CD4-positive, alpha-beta T cell treated with Interleukin-6 for 4 hours (primary cell): Measurements from ENCODE around the gene GUCY1A2.
"Not testable (repeated sequence)": the region's sequence is repeated elsewhere in the genome, so short reads cannot be mapped to it uniquely, and the experiment has no call there.

Experiments
- DNase-seq: peaks from one replicate; pipeline ENCODE4 v3.0.0-alpha.2; 2020; ENCODE audit warnings: mixed read lengths

Gene GUCY1A2, protein sequence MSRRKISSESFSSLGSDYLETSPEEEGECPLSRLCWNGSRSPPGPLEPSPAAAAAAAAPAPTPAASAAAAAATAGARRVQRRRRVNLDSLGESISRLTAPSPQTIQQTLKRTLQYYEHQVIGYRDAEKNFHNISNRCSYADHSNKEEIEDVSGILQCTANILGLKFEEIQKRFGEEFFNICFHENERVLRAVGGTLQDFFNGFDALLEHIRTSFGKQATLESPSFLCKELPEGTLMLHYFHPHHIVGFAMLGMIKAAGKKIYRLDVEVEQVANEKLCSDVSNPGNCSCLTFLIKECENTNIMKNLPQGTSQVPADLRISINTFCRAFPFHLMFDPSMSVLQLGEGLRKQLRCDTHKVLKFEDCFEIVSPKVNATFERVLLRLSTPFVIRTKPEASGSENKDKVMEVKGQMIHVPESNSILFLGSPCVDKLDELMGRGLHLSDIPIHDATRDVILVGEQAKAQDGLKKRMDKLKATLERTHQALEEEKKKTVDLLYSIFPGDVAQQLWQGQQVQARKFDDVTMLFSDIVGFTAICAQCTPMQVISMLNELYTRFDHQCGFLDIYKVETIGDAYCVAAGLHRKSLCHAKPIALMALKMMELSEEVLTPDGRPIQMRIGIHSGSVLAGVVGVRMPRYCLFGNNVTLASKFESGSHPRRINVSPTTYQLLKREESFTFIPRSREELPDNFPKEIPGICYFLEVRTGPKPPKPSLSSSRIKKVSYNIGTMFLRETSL

DNA sequence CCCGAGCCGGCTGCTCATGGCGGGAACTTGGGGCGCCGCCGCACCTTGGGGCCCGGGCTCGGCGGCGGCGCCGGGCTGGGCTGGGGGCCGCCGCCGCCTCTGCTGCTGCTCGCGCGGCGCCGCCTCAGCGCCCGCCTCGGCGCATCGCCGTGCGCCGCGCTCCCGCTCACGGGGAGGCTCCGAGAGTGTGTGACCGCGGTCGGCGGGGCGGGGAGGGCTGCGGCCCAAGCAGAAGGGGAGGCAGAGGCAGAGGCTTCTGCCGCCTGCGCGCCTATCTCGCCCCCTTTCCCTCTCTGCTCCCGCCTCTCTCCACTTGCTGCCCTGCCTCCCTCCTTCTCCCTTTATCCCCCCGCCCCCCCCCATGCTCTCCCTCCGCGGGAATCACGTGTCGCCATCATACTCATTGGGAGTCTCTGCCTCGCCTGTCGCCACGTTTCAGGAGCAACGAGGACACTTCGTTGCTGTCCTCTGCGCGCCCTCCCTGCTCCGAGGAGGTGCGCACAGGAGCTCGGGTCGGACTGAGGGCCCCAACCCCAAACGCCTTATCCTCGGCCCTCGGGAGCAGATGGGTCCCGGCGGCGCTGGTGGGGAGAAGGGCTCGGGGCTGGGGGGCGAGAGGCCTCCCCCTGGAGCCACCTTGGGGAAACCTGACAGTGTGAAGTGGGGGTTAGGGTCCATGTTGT, at the start of gene GUCY1A2:
GUCY1A2 (minus strand) TSS at position 258 of the 683 bp plus-strand sequence. CDS start 421 bp downstream, outside the sequence.
- DNase-seq, result no peak

DNA sequence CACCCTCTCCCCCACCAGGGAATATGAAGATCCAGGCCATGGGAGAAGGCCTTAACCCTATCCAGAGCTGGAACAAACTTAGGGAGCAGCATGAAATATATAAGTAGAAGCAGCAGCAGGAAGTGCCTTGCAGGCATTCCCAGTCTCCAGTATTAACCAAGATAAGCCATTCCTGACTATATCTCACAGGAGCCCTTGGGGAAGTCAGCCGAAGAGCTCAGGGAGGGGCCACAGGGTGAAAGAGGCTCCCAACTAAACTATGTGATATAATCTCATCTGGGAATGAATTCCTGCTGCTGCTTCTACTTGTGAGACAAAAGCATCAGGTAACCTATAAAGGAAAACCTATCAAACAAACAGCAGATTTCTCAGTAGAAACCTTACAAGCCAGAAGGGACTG, 36.1 kb upstream of the GUCY1A2 start:
- DNase-seq, result no peak

DNA sequence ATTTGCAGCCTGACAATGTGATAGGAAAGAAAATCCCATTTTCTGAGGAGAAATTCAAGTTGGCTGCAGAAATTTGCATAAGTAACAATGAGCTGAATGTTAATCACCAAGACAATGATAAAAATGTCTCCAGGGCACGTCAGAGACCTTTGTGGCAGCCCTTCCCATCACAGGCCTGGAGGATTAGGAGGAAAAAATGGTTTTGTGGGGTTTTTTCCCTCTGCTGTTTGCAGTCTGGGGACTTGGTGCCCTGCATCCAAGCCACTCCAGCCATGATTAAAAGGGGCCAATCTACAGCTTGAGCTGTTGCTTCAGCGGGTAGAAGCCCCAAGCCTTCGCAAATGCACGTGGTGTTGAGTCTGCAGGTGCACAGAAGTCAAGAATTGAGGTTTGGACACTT, 33.1 kb upstream of the GUCY1A2 start:
- DNase-seq, result not testable (repeated sequence)

DNA sequence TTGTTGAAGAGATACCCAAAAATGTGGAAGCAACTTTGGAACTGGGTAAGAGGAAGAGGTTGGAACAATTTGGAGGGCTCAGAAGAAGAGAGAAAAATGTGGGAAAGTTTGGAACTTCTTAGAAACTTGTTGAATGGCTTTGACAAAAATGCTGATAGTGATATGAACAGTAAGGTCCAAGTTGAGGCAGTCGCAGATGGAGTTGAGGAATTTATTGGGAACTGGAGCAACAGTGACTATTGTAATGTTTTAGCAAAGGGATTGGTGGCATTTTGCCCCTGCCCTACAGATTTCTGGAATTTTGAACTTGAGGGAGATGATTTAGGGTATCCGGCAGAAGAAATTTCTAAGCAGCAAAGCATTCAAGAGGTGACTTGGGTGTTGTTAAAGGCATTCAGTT, 32.6 kb upstream of the GUCY1A2 start:
- not testable (repeated sequence) for DNase-seq

DNA sequence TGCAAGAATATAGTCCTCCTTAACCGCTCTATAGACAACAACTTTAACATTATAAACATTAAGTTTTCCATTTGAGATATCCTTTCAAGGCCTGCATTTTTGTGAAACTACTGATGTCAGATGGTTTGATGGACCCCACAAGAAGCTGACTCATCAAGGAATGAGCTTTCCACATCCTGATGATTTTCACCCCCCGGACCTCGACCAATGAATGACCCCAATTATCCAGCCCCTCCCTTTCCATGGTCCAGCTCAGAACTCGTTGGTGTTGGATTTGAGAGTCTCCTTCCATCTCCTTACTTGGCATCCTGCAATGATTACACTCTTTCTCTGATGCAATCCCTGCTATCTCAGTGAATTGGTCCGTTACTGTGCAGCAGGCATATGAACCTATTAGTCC, 31.8 kb upstream of the GUCY1A2 start:
- DNase-seq, result no peak

DNA sequence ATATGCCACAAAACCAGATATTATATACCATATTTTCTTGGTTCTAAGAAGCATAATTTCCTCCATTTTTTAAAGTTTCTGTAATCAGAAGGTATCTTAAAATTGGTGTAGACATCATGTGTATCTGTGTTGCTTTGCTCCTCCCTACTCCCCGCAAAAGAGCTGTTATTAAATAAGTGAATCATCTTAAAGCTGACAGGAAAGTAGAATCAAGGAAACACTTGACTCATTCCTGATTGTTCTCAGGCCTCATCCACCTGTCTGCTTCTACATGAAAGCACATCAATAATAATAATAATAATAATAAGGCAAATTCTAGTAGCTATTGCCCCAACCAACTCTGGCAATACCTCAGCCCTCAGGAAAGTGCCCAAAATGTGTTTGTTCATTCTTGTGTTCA, 26.2 kb upstream of the GUCY1A2 start:
- no peak for DNase-seq

DNA sequence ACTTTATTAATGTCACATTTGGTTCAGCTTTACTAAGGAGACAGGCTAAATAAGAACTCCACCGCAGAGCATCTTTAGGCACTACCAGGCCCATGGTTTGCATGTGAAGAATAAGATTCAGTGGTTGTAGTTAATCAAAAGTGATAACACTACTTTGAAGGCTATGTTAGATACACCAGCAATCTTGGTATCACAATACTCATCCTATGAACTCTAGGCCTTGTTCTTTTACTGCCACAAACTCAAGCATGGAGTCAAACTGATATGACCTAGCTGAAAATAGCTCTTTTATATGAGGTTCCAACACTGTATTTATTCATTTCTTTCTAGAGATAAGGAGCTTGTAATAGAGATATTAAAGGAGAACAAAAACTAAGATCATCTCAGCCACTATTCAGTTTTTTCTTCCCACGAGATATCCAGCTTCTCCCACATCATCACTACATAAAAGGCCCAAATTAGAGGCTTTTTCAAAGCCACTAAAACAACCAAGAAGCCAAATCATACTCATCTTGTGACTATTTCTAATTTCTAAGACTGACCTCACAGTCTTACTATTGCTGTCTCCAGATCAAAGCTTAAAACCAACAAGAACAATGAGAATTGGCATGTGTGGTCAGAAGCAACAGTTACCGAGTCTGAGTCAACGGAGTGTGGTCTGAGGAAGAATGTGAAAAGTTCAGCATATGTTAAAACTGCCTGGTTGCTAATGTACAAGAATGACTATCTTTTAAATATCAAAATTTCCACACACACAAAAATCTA, 25.1 kb upstream of the GUCY1A2 start:
- DNase-seq, result no peak

DNA sequence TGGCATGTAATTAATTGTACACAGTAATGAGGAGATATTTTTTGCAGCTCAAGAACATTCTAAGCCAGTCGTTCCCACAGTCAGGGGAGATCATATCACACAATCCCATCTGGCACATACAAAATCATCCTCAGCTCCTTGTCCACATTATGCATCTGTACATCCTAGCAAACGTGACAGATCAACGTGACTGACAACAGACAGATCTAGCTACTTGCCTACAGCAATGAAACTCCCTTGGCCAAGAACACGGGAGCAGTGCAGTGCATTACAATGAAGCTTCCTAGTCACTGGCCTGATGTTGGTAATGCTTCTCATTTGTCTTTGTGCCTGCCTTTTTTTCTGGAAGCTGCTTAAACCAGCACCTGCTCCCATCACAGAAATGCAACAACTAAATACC, 24.5 kb upstream of the GUCY1A2 start:
- DNase-seq, result no peak

DNA sequence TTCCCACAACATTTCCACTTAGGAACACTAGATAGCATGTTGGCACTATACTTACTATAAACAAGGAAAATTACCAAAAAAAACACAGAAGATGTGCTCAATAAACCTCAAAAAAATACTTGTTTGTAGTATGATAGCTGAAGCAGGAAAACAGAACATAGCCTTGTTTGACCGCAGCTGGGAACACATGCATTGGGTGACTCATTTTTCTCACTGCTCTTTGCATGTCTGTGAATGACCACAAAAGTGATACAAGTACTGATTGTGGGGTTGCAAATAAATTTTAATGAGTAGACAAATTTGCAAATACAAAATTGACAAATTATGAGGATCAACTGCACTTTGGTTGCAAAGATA, 22.8 kb upstream of the GUCY1A2 start:
- DNase-seq, result no peak

DNA sequence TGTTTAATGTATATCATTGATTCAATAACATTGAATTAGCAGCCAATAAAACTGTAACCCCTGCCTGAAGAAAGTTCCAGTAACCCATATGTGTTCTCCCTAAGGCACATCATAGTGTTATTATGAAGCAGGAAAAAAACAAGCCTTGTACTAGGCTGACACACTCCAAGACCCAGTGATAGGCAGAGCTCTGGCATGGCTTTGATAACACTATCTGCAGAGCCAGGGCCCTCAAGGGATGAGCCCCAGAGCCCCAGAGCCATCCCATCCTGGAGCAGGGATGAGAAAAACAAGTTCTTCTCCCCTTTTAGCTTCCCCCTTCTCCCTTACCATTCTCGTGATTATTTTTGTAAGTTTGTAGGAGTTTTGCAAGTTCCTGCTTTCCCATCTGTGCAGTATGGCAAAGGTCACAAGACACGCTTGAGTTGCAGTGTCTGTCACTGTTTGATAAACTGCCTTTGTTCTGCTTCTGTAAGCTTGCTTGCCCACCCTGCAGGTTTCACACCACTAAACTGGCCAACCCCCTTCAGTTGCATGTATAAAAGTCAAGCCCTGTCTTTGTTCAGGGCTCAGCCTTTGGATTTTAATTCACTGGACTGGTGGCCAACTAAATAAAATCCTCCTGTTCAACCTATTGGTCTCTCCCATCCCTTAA, 22.3 kb upstream of the GUCY1A2 start:
- DNase-seq, result no peak

DNA sequence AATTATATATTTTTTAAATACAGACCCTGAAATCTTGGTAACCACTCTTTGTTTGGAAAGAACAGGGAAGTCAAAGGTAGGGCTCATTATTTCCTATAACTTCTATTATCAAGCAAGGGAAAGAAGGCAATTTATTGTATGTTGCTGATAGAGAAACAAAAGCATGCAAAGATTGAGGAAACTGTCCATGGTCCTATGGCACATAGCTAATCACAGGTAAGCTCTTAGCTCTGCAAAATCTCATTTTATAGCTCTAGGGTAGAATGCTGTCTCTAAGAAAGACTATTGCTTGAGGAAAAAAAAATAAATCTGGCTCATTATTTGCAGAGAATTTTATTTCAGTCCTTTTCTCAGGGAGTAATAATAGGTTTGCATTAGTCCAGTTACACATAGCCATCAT, 7.4 kb upstream of the GUCY1A2 start:
- DNase-seq, result no peak

DNA sequence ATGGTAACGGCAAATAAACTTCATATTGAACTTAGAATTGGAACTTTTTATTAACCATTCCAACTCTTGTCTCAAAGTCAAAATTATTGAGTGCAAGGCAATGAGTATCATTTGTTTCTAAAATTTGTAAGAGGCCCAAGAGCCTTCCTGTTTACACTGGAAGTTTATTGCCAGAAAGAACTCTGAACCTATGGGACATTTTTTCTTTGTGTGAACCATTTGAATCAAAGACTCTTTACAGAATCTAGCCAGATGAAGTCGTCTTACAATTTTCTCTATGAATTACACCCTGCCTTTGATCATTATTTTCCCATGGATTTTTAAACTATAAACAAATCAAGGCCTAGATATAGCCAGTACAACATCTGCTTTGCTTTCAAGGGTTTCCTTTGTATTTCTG, 2.3 kb upstream of the GUCY1A2 start:
- no peak for DNase-seq

DNA sequence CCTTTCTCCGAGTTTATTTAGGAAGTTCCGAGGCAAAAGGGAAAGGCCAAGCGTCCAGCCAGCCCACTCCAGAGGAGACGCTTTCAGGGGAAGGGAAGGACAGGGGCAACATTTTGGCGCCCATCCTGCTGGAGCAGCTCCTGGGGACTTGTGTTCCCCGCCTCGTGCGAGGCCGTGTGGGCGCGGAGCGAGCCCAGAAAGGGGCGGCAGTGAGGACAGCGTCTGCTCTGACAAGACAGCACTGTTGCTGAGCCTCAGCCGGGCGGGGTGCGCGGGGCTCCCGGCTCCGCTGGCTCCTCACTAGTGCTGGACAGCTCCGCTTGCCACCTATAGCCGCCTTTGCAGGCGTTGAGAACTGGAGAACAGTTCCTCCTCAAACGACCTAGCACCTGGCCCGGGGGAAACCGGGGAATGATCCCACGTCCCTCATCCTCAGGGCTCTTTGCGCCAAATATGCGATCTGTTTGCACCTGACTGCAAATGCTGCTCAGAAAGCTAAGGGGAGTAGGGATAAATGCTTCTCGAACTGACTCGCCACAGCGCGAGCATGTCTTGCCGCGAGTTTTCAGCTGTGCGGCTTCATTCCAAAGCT, 722 bp upstream of the GUCY1A2 start:
- no peak for DNase-seq

DNA sequence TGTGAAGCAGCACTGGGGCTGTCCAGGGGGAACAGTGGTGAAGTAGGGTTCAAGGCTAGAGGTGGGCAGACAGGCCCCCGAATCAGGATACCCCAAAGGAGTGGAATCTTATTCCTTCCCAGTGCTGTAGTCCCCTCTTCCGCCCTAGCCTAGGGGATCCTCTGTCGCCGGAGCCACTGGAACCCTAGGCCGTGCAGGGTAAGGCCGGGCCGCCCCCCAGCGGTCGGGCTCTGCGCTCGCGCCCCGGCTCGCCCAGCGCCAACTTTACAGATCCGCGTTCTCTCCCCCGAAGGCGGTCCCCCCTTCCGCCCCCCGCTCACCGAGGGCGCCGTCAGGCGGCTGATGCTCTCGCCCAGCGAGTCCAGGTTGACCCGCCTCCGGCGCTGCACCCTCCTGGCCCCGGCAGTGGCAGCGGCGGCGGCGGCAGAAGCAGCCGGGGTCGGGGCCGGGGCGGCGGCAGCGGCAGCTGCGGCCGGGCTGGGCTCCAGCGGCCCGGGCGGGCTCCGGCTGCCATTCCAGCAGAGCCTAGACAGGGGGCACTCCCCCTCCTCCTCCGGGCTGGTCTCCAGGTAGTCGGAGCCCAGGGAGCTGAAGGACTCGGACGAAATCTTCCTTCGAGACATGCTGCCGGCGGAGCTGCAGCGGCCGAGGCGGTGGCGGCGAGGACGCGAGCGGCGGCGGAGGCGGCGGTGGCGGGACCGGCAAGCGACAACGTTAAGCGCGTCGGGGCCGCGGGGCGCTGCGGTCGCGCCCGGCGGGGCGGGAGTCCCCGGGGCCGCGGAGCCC, 650 bp downstream of the GUCY1A2 start:
- no peak for DNase-seq

DNA sequence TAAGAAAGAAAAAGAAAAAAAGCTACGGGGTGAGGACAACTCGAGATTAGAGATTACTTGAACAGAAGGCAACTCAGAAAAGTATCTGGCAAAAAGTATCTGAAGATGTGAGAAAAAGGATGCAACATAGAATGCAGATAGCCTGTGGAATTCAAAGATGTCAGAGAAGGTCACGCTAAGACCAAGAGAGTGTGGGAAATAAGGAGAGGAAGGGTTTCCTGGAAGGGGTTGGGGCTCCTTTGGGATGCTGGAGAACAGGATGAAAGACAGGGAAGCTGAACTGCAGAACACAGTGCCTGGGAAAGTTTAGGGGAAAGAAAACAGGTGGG, 1.2 kb downstream of the GUCY1A2 start:
- no peak for DNase-seq

DNA sequence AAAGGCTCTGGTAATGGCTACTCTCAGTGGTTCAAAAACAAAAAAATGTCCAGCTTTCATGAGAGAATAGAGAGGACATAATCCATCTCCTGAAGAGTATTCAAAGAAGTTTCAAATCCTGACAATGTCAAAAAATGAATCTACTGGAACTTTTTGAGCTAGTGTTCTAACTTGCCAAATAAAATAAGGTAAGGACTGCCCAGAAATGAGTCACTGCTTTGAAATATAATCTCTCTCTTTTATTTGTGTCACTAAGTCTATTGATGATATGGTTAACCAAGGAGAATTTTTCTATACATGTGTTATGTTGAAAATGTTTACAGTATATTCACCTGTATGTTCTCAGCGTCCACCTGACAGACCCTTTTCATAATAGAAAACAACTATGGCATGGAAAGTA, 3.4 kb downstream of the GUCY1A2 start:
- DNase-seq, result no peak

DNA sequence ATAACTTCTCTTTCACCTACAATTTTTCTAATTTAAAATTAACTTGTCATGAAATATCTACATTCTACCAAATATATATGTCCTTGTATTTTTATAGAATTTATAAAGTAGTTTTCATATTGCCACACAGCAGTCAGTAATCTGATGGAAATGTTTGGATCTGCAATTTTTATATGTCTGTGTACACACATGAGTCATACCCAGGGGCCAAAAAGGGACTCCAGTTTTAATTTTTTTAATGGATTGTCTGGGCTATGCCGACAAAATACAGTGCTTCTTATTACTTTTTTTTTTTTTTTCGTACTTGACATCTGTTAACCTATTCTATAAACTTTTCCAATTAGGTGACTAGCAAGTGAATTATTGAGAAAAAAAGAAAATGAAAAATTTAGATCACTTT, 6.3 kb downstream of the GUCY1A2 start:
- no peak for DNase-seq

DNA sequence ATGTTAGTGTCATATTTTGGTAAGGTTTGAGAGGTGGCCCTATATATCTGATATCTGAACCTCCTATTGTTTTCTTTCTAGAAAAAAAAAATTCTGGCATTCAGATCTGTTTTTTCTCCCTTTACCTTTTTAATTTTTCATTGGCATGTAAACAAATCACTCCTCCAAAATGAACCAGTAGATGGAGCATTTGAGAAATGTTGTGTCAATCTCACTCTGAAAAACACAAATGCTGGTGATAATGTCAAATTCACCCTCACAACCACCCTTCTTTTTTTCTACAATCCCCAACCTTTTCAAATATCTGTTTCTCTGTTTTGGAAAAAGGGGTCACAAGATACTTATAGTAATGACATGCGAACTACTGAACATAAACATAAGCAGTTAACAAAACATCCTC, 9.1 kb downstream of the GUCY1A2 start:
- no peak for DNase-seq

DNA sequence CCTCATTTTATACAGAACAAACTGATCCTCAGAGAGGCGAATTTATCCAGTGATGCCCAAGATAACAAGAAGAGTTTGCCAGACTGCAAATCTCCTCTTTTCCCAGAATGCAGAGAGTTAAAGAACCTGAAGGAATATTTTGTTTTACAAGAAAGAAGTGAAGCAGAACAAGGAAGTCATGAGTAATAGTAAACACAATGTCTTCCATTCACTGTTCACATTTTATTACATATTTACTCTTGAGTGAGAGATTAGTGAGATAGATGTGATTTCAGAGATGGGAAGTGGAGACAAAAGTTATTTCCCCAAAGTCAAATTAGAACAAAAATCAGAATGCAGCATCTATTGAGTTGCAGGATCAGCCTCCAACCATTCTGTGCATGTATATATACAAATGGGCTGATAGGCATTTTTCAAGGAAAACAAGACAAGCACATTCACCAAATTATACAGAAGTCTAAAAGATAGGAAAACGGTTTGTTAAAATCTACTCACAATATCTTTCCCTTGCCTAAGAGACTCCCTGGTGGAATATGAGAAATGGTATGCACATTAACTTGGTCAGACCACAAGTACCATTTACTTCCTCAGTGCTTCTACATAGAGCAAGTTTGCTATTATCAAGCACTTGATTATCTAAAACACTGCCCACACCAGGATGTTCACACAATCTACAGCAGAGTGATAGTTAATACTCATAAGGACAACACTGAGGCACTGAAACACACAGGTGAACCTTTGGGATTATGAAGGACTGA, 12.0 kb downstream of the GUCY1A2 start:
- no peak for DNase-seq

DNA sequence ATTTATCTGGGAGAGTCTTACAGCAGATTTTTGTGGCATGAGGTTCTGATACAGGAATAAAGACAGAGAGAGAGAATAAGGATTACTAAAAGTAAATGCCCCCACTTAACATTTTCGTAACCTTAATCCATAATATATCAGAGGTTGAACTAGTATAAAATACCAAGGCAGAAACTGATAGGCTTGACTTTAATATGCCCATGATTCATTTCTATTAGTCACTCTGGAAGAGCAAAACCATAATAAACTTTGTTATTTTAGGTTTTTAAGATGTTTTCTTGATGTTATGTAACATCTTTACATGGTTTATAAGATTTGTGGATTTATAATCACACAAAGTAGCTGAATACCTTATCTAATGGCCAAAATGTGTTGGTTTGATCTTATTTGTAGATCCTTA, 19.1 kb downstream of the GUCY1A2 start:
- DNase-seq, result no peak

DNA sequence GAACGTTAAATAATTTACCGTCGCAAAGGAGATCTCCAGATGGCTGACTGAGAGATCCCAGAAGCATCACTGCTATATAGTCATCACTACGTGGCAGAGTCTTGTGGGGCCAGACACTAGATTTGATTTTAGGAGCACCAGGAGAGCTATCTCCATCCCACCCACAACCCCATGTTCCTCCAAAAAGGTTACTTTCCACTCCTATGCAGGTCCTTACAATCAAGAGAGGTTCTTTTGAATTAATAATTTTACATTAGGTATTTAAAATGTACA, 19.4 kb downstream of the GUCY1A2 start:
- DNase-seq, result no peak
